ENCODE data around the gene NAPA. TPM values are rescaled to one million over a fixed set of nuclear protein-coding genes. Genes with fewer than 3 reads are reported as not detected.
A peak's percentile ranks its signal among the peaks of the same experiment; 100 is the strongest.

The NAPA gene
- total and polyA plus RNA-seq, 2 of the 13 experiments (the other 11 are each of a cell fraction or from before 2014, with no cell fraction given), result 32.6 to 65.9 TPM

DNA sequence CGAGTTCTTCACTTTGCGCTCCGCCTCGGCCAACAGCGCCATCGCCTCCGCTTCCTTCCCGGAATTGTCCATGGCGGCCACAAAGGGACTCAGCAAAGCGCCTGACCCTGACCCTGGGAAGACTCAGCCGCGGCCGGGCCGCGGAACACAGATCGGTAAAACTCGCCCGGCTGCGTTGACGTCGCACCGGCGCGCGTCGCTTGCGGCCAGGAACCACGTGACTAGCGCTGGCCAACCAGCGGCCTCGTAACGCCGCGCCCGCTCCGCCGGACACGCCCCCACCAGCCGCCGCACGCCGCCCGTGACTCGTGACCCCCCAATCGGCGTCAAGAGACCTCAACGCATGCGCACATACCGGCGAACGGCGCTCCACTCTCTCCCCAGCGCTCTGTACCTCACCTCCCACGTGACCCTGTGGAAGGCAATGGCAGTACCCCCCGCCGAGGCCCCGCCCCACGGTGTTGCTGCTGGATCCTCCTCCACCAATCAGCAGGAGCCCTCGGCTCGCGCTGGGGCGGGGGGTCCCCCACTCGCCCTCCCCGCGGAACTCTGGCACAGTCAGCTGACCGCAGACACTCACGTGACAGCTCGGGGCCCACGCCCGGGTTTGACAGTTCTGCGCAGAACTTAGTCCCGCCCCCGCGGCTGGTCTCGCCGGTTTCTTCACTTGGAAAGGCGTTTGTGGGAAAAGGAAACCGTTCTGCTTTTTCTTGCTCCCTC is at the start of gene NAPA (continued):
- TF ChIP-seq PAXIP1 (CRISPR knock-in tag; conservative IDR thresholded peaks at IDR 0.05) (peak; percentile 70), NFE2 (CRISPR knock-in tag; IDR thresholded peaks at IDR 0.05) (no peak), ZNF776 (CRISPR knock-in tag; IDR thresholded peaks at IDR 0.05) (0 out of 2 replicates have a peak, but pooled peaks have one; percentile 14), GABPA (IDR thresholded peaks at IDR 0.05; ENCODE audit: low read depth, low read length) (no peak), GABPA (CRISPR knock-in tag; IDR thresholded peaks at IDR 0.05; ENCODE audit: low read depth) (peak; percentile 71), ZNF879 (CRISPR knock-in tag; IDR thresholded peaks at IDR 0.05) (no peak), SKI (IDR thresholded peaks at IDR 0.05; ENCODE audit: partially characterized antibody) (peak; percentile 74), BHLHE40 (IDR thresholded peaks at IDR 0.05; ENCODE audit: low read length) (peak; percentile 93), ZNF496 (CRISPR knock-in tag; IDR thresholded peaks at IDR 0.05; ENCODE audit: insufficient replicate concordance) (no peak), ZNF747 (CRISPR knock-in tag; IDR thresholded peaks at IDR 0.05; ENCODE audit: borderline replicate concordance) (peak; percentile 87; the same call in 1 of the 2 replicates), ZBTB20 (CRISPR knock-in tag; IDR thresholded peaks at IDR 0.05; ENCODE audit: borderline replicate concordance, low read depth) (0 out of 2 replicates have a peak, but pooled peaks have one; percentile 17), ZKSCAN1 (IDR thresholded peaks at IDR 0.05; ENCODE audit: low read length) (no peak), ZNF292 (CRISPR knock-in tag; IDR thresholded peaks at IDR 0.05; ENCODE audit: borderline replicate concordance, low read depth) (no peak), STAG1 (CRISPR knock-in tag; IDR thresholded peaks at IDR 0.05) (peak; percentile 54), ZNF143 (CRISPR knock-in tag; IDR thresholded peaks at IDR 0.05) (no peak), ERF (CRISPR knock-in tag; IDR thresholded peaks at IDR 0.05) (no peak; the same call in 1 of the 2 replicates), SOX13 (IDR thresholded peaks at IDR 0.05) (no peak), SOX13 (CRISPR knock-in tag; conservative IDR thresholded peaks at IDR 0.05 in 1 of 2, IDR thresholded peaks at IDR 0.05 in 1 of 2) (0 out of 4 replicates have a peak, but pooled peaks of 1 of the 2 experiments have one; percentile 32)
- TF ChIP-seq, protein P1, sequence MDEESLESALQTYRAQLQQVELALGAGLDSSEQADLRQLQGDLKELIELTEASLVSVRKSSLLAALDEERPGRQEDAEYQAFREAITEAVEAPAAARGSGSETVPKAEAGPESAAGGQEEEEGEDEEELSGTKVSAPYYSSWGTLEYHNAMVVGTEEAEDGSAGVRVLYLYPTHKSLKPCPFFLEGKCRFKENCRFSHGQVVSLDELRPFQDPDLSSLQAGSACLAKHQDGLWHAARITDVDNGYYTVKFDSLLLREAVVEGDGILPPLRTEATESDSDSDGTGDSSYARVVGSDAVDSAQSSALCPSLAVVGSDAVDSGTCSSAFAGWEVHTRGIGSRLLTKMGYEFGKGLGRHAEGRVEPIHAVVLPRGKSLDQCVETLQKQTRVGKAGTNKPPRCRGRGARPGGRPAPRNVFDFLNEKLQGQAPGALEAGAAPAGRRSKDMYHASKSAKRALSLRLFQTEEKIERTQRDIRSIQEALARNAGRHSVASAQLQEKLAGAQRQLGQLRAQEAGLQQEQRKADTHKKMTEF (CRISPR knock-in tag; IDR thresholded peaks at IDR 0.05), result peak; percentile 76
- TF ChIP-seq, protein P2, sequence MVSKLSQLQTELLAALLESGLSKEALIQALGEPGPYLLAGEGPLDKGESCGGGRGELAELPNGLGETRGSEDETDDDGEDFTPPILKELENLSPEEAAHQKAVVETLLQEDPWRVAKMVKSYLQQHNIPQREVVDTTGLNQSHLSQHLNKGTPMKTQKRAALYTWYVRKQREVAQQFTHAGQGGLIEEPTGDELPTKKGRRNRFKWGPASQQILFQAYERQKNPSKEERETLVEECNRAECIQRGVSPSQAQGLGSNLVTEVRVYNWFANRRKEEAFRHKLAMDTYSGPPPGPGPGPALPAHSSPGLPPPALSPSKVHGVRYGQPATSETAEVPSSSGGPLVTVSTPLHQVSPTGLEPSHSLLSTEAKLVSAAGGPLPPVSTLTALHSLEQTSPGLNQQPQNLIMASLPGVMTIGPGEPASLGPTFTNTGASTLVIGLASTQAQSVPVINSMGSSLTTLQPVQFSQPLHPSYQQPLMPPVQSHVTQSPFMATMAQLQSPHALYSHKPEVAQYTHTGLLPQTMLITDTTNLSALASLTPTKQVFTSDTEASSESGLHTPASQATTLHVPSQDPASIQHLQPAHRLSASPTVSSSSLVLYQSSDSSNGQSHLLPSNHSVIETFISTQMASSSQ (IDR thresholded peaks at IDR 0.05; ENCODE audit: low read depth), result 0 out of 2 replicates have a peak, but pooled peaks have one; percentile 16
- TF ChIP-seq, protein P2 (CRISPR knock-in tag; IDR thresholded peaks at IDR 0.05; ENCODE audit: borderline replicate concordance), result peak; percentile 71; the same call in 1 of the 2 replicates
